Ishikawa (cell line): ENCODE data around the gene RNF121.

ENCODE experiments used
- CEBPB ChIP-seq: IDR thresholded peaks from 2 replicates; pipeline ENCODE4 v1.6.1; 2012
- CREB1 ChIP-seq: IDR thresholded peaks from 2 replicates; pipeline ENCODE4 v1.6.1; 2012; ENCODE audit warnings: low read depth
- EGR1 ChIP-seq: IDR thresholded peaks from 2 replicates; pipeline ENCODE4 v1.6.1; 2012
- EP300 ChIP-seq: IDR thresholded peaks from 2 replicates; pipeline ENCODE4 v1.6.1; 2012; ENCODE audit warnings: borderline replicate concordance
- FOXM1 ChIP-seq: IDR thresholded peaks from 2 replicates; pipeline ENCODE4 v1.6.1; 2012; ENCODE audit warnings: low read depth, borderline replicate concordance
- MAX ChIP-seq: IDR thresholded peaks from 2 replicates; pipeline ENCODE4 v1.6.1; 2012
- NFIC ChIP-seq: IDR thresholded peaks from 2 replicates; pipeline ENCODE4 v1.6.1; 2012
- RAD21 ChIP-seq: IDR thresholded peaks from 2 replicates; pipeline ENCODE4 v1.6.1; 2012; ENCODE audit warnings: low read depth
- REST ChIP-seq: IDR thresholded peaks from 2 replicates; pipeline ENCODE4 v1.6.1; 2012; ENCODE audit warnings: low read depth, mild to moderate bottlenecking
- TEAD4 ChIP-seq: IDR thresholded peaks from 2 replicates; pipeline ENCODE4 v1.6.1; 2012
- USF1 ChIP-seq: IDR thresholded peaks from 2 replicates; pipeline ENCODE4 v1.6.1; 2012
- YY1 ChIP-seq: IDR thresholded peaks from 2 replicates; pipeline ENCODE4 v1.6.1; 2012; ENCODE audit warnings: low read depth
- ZBTB7A ChIP-seq: IDR thresholded peaks from 2 replicates; pipeline ENCODE4 v1.6.1; 2012; ENCODE audit warnings: low read depth

The RNF121 gene

GRCh38 chr11:72045849-72046248 lies 117.0 kb downstream of the RNF121 start:
- TF ChIP-seq MAX: no peak
- no peak for TF ChIP-seq EGR1
- no peak for TF ChIP-seq EP300
- no peak for TF ChIP-seq RAD21
- no peak for TF ChIP-seq ZBTB7A
- no peak for TF ChIP-seq NFIC
- TF ChIP-seq CEBPB: no peak
- TF ChIP-seq FOXM1: no peak
- TF ChIP-seq CREB1: no peak
- TF ChIP-seq YY1: no peak
- TF ChIP-seq TEAD4: no peak
- TF ChIP-seq USF1: no peak
- no peak for TF ChIP-seq REST
